Tibial artery (tissue), 4 donors: ENCODE measurements around the gene ARHGAP8.
"Not testable (repeated sequence)": the region's sequence is repeated elsewhere in the genome, so short reads cannot be mapped to it uniquely, and the experiment has no call there.

Experiments used
- DNase-seq, 2 donors: peaks; one replicate each; pipeline ENCODE4 v3.0.0-alpha.2; 2019
- H3K27ac ChIP-seq, 2 donors: fragments of 200-600 bp; sonication (generic) in 1 of 2; 1 replicate in 1 of 2; 2 replicates in 1 of 2; pipeline ENCODE4 v1.5.1; 2018 to 2019; ENCODE audit warnings: mild to moderate bottlenecking in 1 of 2
- H3K27me3 ChIP-seq, 2 donors: fragments of 200-600 bp; sonication (generic) in 1 of 2; one replicate each; pipeline versions ENCODE4 v1.5.1 to v1.6.0; 2016 to 2019
- H3K36me3 ChIP-seq, 3 donors: fragments of 200-600 bp; sonication (generic) in 2 of 3; one replicate each; pipeline ENCODE4 v1.5.1; 2016 to 2019; ENCODE audit warnings: mild to moderate bottlenecking in 2 of 3
- H3K4me1 ChIP-seq, 4 donors: fragments of 200-600 bp; sonication (generic) in 2 of 4; 1 replicate in 3 of 4; 2 replicates in 1 of 4; pipeline ENCODE4 v1.5.1; 2016 to 2019
- H3K4me3 ChIP-seq, 2 donors: fragments of 200-600 bp; sonication (generic) in 1 of 2; 1 replicate in 1 of 2; 2 replicates in 1 of 2; pipeline ENCODE4 v1.5.1; 2018 to 2019; ENCODE audit warnings: mild to moderate bottlenecking in 2 of 2
- H3K9me3 ChIP-seq, 3 donors: fragments of 200-600 bp; sonication (generic) in 1 of 3; one replicate each; pipeline ENCODE4 v1.5.1; 2016 to 2019
- intact Hi-C: fragments of 100-400 bp; cut with DNase I; formaldehyde crosslinking; loops from one replicate; pipeline ENCODE4 v1.15.0; 2023; ENCODE audit warnings: low total_unique reads
- TF ChIP-seq, protein P1 (sequence below), 2 experiments: fragments of 200-600 bp in 1 of 2; fragments of 450-650 bp in 1 of 2; IDR thresholded peaks; one replicate each; pipeline ENCODE4 v1.5.1; 2017 to 2019; ENCODE audit warnings: antibody characterized with exemption in 2 of 2, mild to moderate bottlenecking in 1 of 2, moderate library complexity in 1 of 2

Gene ARHGAP8

GRCh38 chr22:44894321-44894720, 141.9 kb downstream of the ARHGAP8 start:
- Histone ChIP-seq H3K27ac (no peak overlapping the region), H3K9me3 (no peaks in the 10 kb centered on the region), H3K27me3 (peaks cover 0 to 4% of the 10 kb centered on the region in 2 donors), H3K36me3 (no peaks in the 10 kb centered on the region), H3K4me3 (no peak overlapping the region), H3K4me1 (no peaks in the 10 kb centered on the region)
- intact Hi-C loops, result no loop called here
- no peak for DNase-seq
- TF ChIP-seq, protein P1, sequence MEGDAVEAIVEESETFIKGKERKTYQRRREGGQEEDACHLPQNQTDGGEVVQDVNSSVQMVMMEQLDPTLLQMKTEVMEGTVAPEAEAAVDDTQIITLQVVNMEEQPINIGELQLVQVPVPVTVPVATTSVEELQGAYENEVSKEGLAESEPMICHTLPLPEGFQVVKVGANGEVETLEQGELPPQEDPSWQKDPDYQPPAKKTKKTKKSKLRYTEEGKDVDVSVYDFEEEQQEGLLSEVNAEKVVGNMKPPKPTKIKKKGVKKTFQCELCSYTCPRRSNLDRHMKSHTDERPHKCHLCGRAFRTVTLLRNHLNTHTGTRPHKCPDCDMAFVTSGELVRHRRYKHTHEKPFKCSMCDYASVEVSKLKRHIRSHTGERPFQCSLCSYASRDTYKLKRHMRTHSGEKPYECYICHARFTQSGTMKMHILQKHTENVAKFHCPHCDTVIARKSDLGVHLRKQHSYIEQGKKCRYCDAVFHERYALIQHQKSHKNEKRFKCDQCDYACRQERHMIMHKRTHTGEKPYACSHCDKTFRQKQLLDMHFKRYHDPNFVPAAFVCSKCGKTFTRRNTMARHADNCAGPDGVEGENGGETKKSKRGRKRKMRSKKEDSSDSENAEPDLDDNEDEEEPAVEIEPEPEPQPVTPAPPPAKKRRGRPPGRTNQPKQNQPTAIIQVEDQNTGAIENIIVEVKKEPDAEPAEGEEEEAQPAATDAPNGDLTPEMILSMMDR (IDR thresholded peaks at IDR 0.05), result no peak

DNA sequence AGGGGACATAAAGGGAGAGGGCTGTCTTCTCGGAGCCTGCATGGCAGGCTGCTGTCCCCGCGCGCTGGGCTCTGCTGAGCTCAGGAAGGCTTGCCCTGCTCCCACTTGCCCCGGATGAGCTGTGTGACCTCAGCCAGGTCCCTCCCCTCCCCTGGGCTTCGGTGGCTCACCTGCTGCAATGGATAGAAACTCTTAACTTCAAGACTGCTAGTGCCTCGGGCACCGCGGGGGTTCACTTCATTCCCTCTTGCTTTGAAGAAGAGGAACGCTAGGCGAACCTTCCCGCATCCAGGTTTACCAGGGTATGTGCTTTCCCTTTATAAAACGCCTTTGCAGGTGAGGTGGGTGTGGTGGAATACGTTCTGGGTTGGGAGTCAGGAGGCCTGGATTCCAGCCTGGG, 142.4 kb downstream of the ARHGAP8 start:
- Histone ChIP-seq H3K4me3 (no peak overlapping the region), H3K27ac (no peak overlapping the region), H3K36me3 (no peaks in the 10 kb centered on the region), H3K27me3 (peaks cover 0 to 4% of the 10 kb centered on the region in 2 donors), H3K9me3 (no peaks in the 10 kb centered on the region), H3K4me1 (no peaks in the 10 kb centered on the region)
- intact Hi-C loops, result no loop called here
- TF ChIP-seq, protein P1 (IDR thresholded peaks at IDR 0.05), result no peak
- no peak for DNase-seq

DNA sequence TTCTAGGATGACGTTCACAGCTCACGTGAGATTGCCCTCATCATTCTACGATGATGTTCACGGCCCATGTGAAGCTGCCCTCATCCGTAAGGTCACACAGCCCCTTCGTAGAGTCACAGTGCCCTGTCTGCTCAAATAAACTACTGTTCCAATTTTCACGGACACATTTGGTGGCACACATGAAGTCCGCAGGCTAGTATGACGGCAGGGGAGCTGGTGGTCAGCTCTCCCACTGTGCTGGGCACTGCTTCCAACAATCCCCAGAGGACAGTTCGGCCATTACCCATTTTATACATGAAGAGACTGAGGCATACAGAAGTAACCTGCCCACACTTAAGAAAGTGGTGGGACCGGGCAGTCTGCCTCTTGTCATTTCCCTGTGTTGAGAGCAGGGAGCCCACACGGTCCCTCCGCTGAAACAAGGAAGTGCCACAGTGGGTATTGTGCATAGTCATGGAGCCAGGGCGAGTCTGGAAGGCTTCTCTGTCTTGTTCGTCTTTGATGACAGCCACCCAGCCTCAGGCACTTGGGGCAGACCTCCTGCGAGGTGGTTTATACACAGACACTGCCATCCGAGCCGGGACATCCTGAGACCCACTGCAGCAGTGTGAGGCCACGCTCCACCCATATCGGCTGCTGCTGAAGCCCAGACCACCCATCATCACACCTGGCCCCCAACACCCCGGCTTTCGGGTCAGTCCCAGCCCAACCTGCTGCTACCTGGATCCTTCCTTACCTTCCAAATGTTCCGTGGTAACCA, 143.1 kb downstream of the ARHGAP8 start:
- Histone ChIP-seq H3K9me3 (peaks cover 0 to 4% (median 2%) of the 10 kb centered on the region in 3 donors), H3K27ac (no peak overlapping the region), H3K4me3 (no peak overlapping the region), H3K4me1 (no peaks in the 10 kb centered on the region), H3K36me3 (no peaks in the 10 kb centered on the region), H3K27me3 (peaks cover 0 to 4% of the 10 kb centered on the region in 2 donors)
- DNase-seq, result no peak
- TF ChIP-seq, protein P1 (IDR thresholded peaks at IDR 0.05), result no peak
- intact Hi-C loops, result no loop called here

GRCh38 chr22:44898236-44898635, 145.9 kb downstream of the ARHGAP8 start:
- Histone ChIP-seq H3K27ac (no peak overlapping the region), H3K4me1 (no peaks in the 10 kb centered on the region), H3K4me3 (no peak overlapping the region), H3K9me3 (peaks cover 5 to 22% (median 17%) of the 10 kb centered on the region in 3 donors), H3K27me3 (no peaks in the 10 kb centered on the region), H3K36me3 (no peaks in the 10 kb centered on the region)
- no peak for DNase-seq
- intact Hi-C loops, result no loop called here
- TF ChIP-seq, protein P1 (IDR thresholded peaks at IDR 0.05), result no peak

GRCh38 chr22:44901301-44901700, 148.9 kb downstream of the ARHGAP8 start:
- H3K36me3 ChIP-seq, result no peaks in the 10 kb centered on the region
- no peak overlapping the region for H3K4me3 ChIP-seq
- no peaks in the 10 kb centered on the region for H3K4me1 ChIP-seq
- TF ChIP-seq, protein P1 (IDR thresholded peaks at IDR 0.05), result no peak
- intact Hi-C loops, result no loop called here
- H3K27me3 ChIP-seq, result no peaks in the 10 kb centered on the region
- H3K27ac ChIP-seq, result no peak overlapping the region
- no peak for DNase-seq
- peaks cover 5 to 31% (median 22%) of the 10 kb centered on the region in 3 donors for H3K9me3 ChIP-seq

- H3K9me3 ChIP-seq, result peaks cover 5 to 31% (median 26%) of the 10 kb centered on the region in 3 donors
- H3K27ac ChIP-seq, H3K4me1 ChIP-seq, H3K36me3 ChIP-seq, H3K4me3 ChIP-seq, H3K27me3 ChIP-seq, DNase-seq, intact Hi-C loops: not testable (repeated sequence)
Measured at GRCh38 chr22:44903164-44903563, 150.8 kb downstream of the ARHGAP8 start.

DNA sequence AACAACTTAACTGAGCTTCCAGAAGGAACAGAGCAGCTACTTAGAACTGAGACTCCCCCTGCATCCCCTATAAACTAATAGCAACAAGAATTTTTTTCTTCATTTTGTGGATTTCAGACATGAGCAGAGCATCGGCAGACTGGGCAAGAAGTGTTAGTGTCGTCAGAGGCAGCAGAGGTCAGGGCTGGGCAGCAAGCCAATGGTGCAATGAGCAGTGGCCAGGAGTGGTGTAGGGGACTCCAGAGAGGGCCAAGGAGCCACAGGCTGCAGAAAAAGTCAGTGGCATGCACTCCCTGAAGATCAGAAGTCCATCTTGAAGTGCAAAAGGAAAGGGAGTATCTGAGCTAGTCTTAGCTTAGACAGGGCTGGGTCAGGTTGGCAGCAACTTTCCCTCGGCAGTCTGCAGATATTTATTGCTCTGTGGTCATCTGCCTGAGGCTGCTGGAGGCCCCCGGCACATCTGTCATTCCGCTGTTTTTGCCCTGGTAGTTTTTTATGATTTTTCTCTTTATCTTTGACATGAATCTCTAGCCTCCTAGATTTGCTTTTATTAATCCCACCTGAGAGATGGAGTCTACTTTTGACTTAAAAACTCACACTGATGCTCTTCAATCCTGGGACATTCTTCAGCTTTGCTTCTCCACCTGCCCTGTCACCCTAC, 152.2 kb downstream of the ARHGAP8 start:
- peaks cover 5 to 31% (median 26%) of the 10 kb centered on the region in 3 donors for H3K9me3 ChIP-seq
- H3K36me3 ChIP-seq, H3K27me3 ChIP-seq, DNase-seq, H3K4me3 ChIP-seq, H3K27ac ChIP-seq, H3K4me1 ChIP-seq, intact Hi-C loops: not testable (repeated sequence)
